IPS-20b (cell line): Measurements from ENCODE around the gene PARD6B.

ENCODE experiments used
- H3K27ac ChIP-seq: one replicate; pipeline ENCODE4 v1.5.1; 2013; ENCODE audit warnings: low read length
- H3K27me3 ChIP-seq: 2 replicates; pipeline ENCODE4 v1.6.1; 2013; ENCODE audit warnings: mild to moderate bottlenecking, low read length, inconsistent platforms; ENCODE audit not compliant: insufficient read depth
- H3K36me3 ChIP-seq: 2 replicates; pipeline ENCODE4 v1.6.1; 2013; ENCODE audit warnings: low read depth, mild to moderate bottlenecking, inconsistent platforms, low read length, moderate library complexity; ENCODE audit not compliant: insufficient read depth
- H3K4me1 ChIP-seq: 2 replicates; pipeline ENCODE4 v1.6.1; 2013; ENCODE audit warnings: mild to moderate bottlenecking, control low read depth, inconsistent platforms, low read length, moderate library complexity; ENCODE audit not compliant: insufficient read depth
- H3K4me3 ChIP-seq: 2 replicates; pipeline ENCODE4 v1.5.1; 2013; ENCODE audit warnings: mild to moderate bottlenecking, low read length, inconsistent platforms
- H3K9ac ChIP-seq: 2 replicates; pipeline ENCODE4 v1.6.1; 2013; ENCODE audit warnings: low read depth, mild to moderate bottlenecking, inconsistent platforms, low read length, moderate library complexity
- H3K9me3 ChIP-seq: 2 replicates; pipeline ENCODE4 v1.6.1; 2013; ENCODE audit warnings: mild to moderate bottlenecking, low read depth, low read length, inconsistent platforms; ENCODE audit not compliant: insufficient read depth

Gene PARD6B

DNA sequence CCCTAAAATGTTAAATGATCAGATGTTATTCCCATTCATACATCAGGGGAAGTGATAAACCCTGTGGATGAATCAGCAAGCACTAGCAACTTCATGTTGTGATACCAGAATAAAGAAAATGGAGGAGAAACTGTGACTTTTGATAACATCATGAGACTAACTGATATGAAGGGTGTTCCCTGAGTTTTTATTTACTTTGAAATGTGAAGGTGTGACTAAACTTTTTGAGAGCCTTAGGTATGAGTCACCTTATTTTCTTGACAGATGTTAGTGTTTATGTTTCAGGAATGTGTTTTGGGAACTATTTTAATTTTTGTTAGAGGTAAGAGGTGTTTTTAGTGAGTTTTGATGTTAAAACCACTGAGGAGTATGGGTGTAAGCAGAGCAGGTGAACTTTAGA lies 4.4 kb downstream of the PARD6B start:
- Histone ChIP-seq H3K9ac (no peak overlapping the region), H3K27ac (no peak overlapping the region), H3K9me3 (no peaks in the 10 kb centered on the region), H3K27me3 (no peaks in the 10 kb centered on the region), H3K36me3 (peaks cover 24% of the 10 kb centered on the region), H3K4me1 (peaks cover 24% of the 10 kb centered on the region; the same call in 1 of the 2 replicates), H3K4me3 (no peak overlapping the region)

DNA sequence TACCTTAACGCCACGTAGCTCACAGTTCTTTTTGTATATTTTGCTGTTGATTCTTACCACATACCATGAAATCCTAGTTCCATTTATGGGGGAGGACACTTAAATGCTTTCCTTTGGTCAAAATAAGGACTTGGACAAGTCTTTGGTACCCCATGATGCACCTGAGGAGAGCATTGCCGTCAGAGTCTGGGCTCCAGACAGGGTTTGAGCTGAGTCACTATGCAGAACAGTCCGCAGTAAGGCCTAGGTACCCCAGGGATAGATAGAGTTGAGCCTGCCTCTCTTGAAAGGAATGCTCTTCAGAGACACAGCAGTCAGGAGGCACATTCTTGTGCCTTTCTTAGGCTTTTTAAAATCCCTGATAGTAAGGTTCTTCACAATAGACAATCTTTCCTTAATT lies 6.0 kb downstream of the PARD6B start:
- peak overlapping the region; percentile 7 for H3K27ac ChIP-seq
- H3K9me3 ChIP-seq: no peaks in the 10 kb centered on the region
- peak overlapping the region; percentile 2; the same call in 1 of the 2 replicates for H3K9ac ChIP-seq
- peaks cover 24% of the 10 kb centered on the region; the same call in 1 of the 2 replicates for H3K4me1 ChIP-seq
- H3K36me3 ChIP-seq: peaks cover 24% of the 10 kb centered on the region
- H3K4me3 ChIP-seq: no peak overlapping the region
- no peaks in the 10 kb centered on the region for H3K27me3 ChIP-seq

DNA sequence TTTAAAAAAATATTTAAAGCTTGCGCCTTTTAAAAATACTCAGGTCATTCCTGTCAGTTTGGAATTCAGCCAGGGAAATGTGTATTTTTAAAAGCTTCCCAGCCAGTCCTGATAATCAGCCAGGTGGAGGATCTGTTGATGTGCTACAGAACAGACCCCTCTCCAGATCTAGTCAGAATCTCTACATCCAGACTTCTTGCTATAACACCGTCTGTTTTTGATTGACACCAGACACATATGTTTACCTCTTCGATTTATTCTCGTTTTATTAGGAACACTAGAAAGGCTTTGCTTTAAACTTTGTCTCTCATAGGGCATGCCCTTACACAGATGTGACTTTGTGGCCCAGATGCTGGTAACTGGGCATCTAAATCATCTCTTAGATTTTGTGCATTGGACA lies 11.7 kb downstream of the PARD6B start:
- peaks cover 21% of the 10 kb centered on the region; the same call in 1 of the 2 replicates for H3K4me1 ChIP-seq
- H3K27me3 ChIP-seq: no peaks in the 10 kb centered on the region
- no peak overlapping the region for H3K9ac ChIP-seq
- no peaks in the 10 kb centered on the region for H3K9me3 ChIP-seq
- H3K27ac ChIP-seq: no peak overlapping the region
- peaks cover 23% of the 10 kb centered on the region for H3K36me3 ChIP-seq
- no peak overlapping the region for H3K4me3 ChIP-seq

DNA sequence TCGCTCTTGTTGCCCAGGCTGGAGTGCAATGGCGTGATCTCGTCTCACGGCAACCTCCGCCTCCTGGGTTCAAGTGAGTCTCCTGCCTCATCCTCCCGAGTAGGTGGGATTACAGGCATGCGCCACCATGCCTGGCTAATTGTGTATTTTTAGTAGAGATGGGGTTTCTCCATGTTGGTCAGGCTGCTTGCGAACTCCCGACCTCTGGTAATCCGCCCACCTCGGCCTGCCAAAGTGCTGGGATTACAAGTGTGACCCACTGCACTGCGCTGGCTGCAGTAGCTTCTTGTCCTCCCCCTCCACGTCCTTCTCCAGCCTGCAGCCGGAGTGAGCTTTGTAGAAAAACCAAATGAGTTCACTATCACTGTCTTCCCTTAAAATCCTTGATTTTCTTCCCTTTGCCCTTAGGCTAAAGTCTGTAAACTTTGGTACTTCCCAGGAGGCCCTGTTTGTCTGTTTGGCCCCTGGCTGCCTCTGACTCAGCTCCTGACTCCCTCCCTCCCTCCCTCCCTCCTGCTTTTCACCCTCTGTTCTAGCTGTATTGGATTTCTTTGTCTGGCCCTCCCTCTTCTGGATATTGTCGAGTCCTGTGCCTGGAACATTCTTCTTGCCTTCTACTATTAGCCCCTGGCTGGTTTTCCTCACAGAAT lies 12.9 kb downstream of the PARD6B start:
- peaks cover 18% of the 10 kb centered on the region for H3K36me3 ChIP-seq
- H3K4me1 ChIP-seq: peaks cover 15% of the 10 kb centered on the region; the same call in 1 of the 2 replicates
- H3K4me3 ChIP-seq: no peak overlapping the region
- H3K9me3 ChIP-seq: no peaks in the 10 kb centered on the region
- no peak overlapping the region for H3K27ac ChIP-seq
- no peak overlapping the region for H3K9ac ChIP-seq
- H3K27me3 ChIP-seq: no peaks in the 10 kb centered on the region

DNA sequence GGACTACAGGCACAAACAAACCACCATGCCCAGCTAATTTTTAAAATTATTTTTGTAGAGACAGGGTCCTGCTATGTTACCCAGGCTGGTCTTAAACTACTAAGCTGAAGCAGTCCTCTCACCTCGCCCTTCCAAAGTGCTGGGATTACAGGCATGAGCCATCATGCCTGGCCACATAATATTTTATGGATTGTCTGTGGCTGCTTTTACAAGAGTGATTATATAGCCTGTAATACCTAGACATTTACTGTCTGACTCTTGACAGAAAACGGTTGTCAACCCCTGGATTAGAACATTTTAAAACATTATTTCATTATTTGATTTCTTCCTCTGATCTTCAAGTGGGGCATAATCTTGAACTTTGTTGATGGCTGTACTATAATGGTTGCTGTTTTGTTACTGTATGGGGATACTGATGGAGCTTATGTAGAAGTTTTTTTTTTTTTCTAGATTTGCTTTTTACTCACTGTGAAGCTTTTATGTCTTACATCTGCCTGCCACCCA lies 14.3 kb downstream of the PARD6B start:
- Histone ChIP-seq H3K27me3 (no peaks in the 10 kb centered on the region), H3K36me3 (peaks cover 27% of the 10 kb centered on the region), H3K9ac (no peak overlapping the region), H3K4me3 (no peak overlapping the region), H3K9me3 (no peaks in the 10 kb centered on the region), H3K4me1 (peaks cover 8% of the 10 kb centered on the region; the same call in 1 of the 2 replicates), H3K27ac (no peak overlapping the region)

DNA sequence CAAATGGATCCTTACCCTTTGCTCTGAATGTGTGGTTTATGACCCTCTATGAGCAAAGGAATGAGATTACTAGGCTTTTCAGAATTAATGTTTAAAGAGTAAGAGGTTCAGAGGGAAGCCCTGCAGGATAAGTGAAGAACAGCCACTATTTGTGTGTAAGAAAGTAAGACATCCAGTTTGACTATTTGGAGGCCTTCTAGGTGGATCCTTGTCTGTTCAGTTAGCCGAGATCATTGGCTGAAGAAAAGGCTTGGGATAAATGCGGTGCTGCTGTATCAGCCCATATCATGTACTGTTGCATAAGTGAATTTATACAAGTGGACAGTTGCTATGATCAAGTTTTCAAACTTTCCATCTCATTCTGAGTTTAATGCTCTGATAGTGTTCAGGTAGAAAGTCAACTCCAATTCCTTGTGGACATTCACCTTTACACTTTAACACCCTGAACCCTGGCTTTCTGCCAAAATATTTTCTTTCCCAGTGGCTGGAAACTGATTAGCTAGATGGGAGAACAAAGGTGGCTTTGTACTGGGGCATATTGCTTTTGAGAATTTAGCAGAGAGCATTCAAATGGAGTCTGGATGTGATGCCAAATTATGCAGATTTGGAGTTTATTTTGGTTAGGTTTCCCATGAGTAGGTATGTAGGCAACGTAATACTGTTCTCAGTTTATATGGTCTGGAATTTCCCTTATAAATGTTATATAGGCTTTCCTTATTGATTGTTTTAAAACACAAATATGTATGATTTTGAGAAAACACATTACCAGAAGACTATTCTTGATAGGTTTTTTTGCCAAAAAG lies 15.0 kb downstream of the PARD6B start:
- Histone ChIP-seq H3K36me3 (peaks cover 30% of the 10 kb centered on the region), H3K9me3 (no peaks in the 10 kb centered on the region), H3K27me3 (no peaks in the 10 kb centered on the region), H3K4me3 (no peak overlapping the region), H3K9ac (no peak overlapping the region), H3K4me1 (peaks cover 8% of the 10 kb centered on the region; the same call in 1 of the 2 replicates), H3K27ac (no peak overlapping the region)

DNA sequence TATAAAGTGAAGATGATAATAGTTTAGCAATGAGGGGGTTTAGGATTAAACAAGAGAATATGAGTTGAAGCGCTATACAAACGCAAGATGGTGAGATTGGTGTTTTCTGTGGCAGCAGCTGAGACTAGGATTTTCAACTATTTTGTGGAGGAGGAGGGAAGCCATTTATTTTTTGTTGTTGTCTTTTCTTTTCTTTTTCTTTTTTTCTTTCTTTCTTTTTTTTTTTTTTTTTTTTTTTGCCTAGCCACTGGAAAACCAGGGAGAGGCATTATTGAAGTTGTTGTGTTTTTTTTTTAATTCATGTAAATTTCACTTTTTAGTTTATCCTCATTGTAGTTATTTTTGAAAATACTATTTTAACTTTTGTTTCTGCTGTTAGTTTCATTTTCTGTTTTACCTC lies 15.9 kb downstream of the PARD6B start:
- Histone ChIP-seq H3K27ac (no peak overlapping the region), H3K36me3 (peaks cover 30% of the 10 kb centered on the region), H3K27me3 (no peaks in the 10 kb centered on the region), H3K9ac (no peak overlapping the region), H3K9me3 (no peaks in the 10 kb centered on the region), H3K4me3 (no peak overlapping the region), H3K4me1 (peaks cover 8% of the 10 kb centered on the region; the same call in 1 of the 2 replicates)

DNA sequence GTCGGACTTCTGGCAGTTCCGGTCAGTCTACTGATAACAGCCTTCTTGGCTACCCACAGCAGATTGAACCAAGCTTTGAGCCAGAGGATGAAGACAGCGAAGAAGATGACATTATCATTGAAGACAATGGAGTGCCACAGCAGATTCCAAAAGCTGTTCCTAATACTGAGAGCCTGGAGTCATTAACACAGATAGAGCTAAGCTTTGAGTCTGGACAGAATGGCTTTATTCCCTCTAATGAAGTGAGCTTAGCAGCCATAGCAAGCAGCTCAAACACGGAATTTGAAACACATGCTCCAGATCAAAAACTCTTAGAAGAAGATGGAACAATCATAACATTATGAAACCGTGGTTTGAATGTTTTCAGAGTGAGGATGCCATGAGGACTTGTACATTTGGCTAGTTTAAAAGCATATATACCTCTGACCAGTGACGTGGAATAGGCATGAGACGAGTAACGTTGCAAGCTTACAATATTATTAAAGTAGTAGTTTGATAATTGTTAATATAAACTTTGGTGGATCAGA lies 18.8 kb downstream of the PARD6B start:
- Histone ChIP-seq H3K4me3 (no peak overlapping the region), H3K36me3 (peaks cover 34% of the 10 kb centered on the region), H3K27me3 (no peaks in the 10 kb centered on the region), H3K9ac (no peak overlapping the region), H3K27ac (no peak overlapping the region), H3K9me3 (no peaks in the 10 kb centered on the region), H3K4me1 (0 out of 2 replicates have a peak, but pooled peaks cover 3% of the 10 kb centered on the region)

DNA sequence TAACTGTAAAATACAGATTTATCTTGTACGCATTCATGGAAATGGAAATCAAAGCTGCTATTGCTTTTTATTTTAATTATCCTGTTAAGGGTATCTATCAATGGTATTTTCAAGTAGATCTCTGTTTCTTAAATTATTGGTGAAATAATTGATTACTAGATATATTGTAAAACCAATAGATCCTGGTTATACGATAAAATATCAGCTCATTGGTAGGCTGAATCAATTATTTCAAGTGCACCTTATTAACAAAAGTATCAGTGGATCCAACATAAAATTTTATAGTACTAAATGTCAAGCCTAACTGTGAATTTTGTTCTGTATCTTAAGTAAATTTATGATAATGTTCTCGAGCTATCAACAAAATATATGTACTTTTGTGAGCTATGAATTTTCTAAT lies 21.8 kb downstream of the PARD6B start:
- no peak overlapping the region for H3K27ac ChIP-seq
- H3K36me3 ChIP-seq: peaks cover 28% of the 10 kb centered on the region
- no peaks in the 10 kb centered on the region for H3K9me3 ChIP-seq
- H3K4me3 ChIP-seq: no peak overlapping the region
- no peaks in the 10 kb centered on the region for H3K4me1 ChIP-seq
- no peak overlapping the region for H3K9ac ChIP-seq
- no peaks in the 10 kb centered on the region for H3K27me3 ChIP-seq

DNA sequence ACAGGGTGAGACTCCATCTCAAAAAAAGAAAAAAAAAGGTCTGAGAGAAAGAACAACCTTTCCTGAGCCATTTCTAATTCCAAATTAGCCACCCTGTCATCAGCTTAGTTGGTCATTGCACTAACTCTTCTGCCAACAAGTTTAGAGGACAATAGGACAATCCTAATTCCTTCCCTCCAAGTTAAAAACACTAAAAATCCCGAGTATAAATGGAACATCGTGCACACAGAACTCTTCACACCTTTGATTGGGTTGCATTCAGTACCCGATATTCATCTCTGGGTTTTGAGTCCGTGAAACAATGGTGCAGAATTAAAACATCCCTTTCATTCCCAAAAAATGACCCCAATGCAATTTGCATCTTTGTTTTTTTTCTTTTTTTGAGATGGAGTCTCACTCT lies 23.0 kb downstream of the PARD6B start:
- Histone ChIP-seq H3K36me3 (peaks cover 22% of the 10 kb centered on the region), H3K9ac (no peak overlapping the region), H3K27ac (no peak overlapping the region), H3K27me3 (no peaks in the 10 kb centered on the region), H3K4me1 (no peaks in the 10 kb centered on the region), H3K4me3 (no peak overlapping the region), H3K9me3 (no peaks in the 10 kb centered on the region)

DNA sequence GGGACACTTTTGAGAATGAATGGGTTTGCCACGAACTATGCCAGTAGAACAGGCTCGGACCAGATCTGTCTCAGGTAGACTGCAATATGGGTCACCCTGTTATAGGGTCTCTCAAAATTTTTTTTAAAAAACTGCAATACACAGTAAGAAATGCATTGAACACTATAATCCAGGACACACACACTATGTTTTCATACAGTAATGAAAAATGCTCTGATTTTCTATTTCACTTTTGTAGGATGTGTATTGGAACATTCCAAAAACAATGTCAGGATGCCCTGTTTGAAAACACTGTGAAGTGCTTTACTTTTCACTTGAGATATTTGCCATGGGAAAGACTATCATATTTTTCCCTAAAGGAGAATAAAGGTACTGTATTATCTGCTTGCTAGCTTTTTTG lies 25.1 kb downstream of the PARD6B start:
- 0 out of 2 replicates have a peak, but pooled peaks cover 6% of the 10 kb centered on the region for H3K36me3 ChIP-seq
- H3K9ac ChIP-seq: no peak overlapping the region
- no peak overlapping the region for H3K27ac ChIP-seq
- H3K27me3 ChIP-seq: no peaks in the 10 kb centered on the region
- no peaks in the 10 kb centered on the region for H3K9me3 ChIP-seq
- H3K4me3 ChIP-seq: no peak overlapping the region
- 0 out of 2 replicates have a peak, but pooled peaks cover 2% of the 10 kb centered on the region for H3K4me1 ChIP-seq
